MM.1S (cell line): ENCODE data around the gene URGCP.

Experiments used
- CTCF ChIP-seq: fragments of 300-600 bp; sonication (generic); IDR thresholded peaks from 2 replicates; pipeline ENCODE4 v1.5.1; 2016; ENCODE audit warnings: antibody characterized with exemption, low read length, mixed read lengths
- EZH2phosphoT487 ChIP-seq: fragments of 300-600 bp; sonication (generic); IDR thresholded peaks from 2 replicates; pipeline ENCODE4 v1.6.1; 2018; ENCODE audit warnings: antibody characterized with exemption, low read length

GRCh38 chr7:43880596-43880995 lies 25.8 kb downstream of the URGCP start:
- TF ChIP-seq CTCF (no peak), EZH2phosphoT487 (no peak)
